GM20000 (cell line): Measurements from ENCODE around the gene CFAP221.

Source experiments
- DNase-seq: peaks from one replicate; pipeline ENCODE4 v3.0.0; 2012; ENCODE audit warnings: low spot score
- TF ChIP-seq, protein P1 (sequence below): IDR thresholded peaks from 2 replicates; pipeline ENCODE4 v1.5.1; 2012; ENCODE audit warnings: mild to moderate bottlenecking, control low read depth; ENCODE audit errors: extremely low read depth, missing control alignments

CFAP221 gene

GRCh38 chr2:119689218-119689617, 145.0 kb downstream of the CFAP221 start:
- no peak for DNase-seq
- TF ChIP-seq, protein P1, sequence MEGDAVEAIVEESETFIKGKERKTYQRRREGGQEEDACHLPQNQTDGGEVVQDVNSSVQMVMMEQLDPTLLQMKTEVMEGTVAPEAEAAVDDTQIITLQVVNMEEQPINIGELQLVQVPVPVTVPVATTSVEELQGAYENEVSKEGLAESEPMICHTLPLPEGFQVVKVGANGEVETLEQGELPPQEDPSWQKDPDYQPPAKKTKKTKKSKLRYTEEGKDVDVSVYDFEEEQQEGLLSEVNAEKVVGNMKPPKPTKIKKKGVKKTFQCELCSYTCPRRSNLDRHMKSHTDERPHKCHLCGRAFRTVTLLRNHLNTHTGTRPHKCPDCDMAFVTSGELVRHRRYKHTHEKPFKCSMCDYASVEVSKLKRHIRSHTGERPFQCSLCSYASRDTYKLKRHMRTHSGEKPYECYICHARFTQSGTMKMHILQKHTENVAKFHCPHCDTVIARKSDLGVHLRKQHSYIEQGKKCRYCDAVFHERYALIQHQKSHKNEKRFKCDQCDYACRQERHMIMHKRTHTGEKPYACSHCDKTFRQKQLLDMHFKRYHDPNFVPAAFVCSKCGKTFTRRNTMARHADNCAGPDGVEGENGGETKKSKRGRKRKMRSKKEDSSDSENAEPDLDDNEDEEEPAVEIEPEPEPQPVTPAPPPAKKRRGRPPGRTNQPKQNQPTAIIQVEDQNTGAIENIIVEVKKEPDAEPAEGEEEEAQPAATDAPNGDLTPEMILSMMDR = no peak

DNA sequence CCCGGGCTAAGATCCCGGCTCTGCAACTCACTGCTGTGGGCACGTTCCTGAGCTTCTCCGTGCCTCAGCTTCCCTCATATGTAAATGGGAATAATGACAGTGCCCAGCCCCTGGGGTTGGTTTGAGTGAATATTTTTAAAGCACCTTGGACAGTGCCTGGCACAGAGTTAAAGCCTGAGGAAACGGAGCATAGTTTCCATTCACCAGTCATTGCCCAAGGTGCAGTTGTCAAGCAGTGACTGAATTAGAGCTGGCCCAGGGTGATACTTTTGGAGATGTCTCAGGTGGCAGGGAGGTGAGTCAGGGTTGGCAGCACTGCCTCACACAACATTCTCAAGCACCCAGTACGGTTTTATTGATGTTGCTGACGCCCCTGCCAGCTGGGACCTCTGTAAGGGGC, 146.9 kb downstream of the CFAP221 start:
- TF ChIP-seq, protein P1 = no peak
- DNase-seq = no peak

DNA sequence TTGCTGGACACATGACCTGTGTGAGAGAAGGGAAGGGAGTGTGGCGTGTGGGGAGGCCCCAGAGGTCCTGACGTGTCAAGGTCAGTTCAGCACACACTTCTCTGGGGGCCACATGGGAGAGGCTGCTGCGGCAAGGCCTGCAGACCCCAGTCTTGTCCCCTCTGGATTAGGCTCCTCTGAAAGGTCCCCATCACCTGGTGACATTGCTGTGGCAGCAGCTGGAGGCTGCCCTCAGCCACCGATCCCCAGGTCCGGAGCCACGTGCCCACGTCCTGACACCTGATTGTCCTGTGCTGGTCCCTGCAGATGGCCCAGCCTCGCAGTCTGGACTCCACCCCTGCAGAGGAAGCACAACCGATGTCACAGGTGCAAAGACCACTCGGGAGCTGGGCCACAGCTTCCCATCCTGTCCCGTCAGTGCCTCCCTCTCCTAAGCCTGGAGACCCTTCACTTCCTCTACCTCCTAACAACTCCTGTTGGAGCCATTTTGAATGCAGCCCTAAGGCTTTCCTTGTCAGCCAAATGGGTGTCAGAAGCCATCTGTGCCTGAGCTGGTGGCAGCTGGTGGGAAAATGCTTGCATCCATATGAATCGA, 147.5 kb downstream of the CFAP221 start:
- DNase-seq = no peak
- TF ChIP-seq, protein P1 = no peak

GRCh38 chr2:119692310-119692709, 148.1 kb downstream of the CFAP221 start:
- TF ChIP-seq, protein P1 = no peak
- no peak for DNase-seq

DNA sequence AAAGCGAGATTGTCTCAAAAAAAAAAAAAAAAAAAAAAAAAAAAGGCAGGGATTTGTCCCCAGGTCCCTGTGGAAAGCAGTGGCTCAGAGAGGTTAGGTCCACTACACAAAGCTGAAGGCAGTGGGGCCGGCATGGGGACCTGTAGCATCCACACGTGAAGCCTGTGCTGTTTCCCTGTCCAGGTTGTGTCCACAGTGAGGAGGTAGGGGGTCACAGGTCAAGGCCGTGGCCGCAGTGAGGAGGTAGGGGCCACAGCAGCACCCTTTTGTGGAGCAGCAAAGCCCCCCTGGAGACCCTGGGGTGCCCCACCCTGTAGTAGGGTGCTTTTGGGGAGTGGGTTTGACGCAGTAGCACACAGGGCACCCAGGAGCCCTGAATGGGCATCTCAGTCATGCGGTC, 148.7 kb downstream of the CFAP221 start:
- DNase-seq = no peak
- TF ChIP-seq, protein P1 = no peak

DNA sequence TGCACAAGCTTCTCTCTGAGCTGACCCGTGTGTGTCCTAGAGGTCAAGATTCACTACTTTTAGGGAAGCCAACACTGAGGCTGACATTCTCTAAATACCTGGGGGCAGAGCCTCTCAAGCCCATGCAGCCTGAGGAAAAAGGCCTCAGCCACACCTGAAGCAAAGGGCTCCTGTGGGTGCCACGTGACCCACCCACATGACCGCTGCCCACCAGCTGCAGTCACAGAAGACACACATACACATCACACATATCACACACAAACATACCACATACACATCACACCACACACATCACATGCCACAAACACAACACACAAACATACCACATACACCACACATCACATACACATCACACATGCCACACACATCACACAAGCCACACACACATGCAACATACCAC, 149.3 kb downstream of the CFAP221 start:
- TF ChIP-seq, protein P1 = no peak
- DNase-seq = no peak

- TF ChIP-seq, protein P1 = no peak
- no peak for DNase-seq
Observed at GRCh38 chr2:119693967-119694366, 149.7 kb downstream of the CFAP221 start.
